Glutamatergic neuron (in vitro differentiated cells): ENCODE data around the gene NECTIN1. TPM values are rescaled to one million over a fixed set of nuclear protein-coding genes. Genes with fewer than 3 reads are reported as not detected.

Source experiments
- DNase-seq: peaks from one replicate; pipeline ENCODE4 v3.0.0; 2022
- H3K27ac Mint-ChIP-seq: one replicate; pipeline ENCODE4 v1.8.0; 2020; ENCODE audit warnings: mild to moderate bottlenecking, mixed read lengths, inconsistent platforms; ENCODE audit not compliant: unreplicated experiment
- H3K27me3 Mint-ChIP-seq: one replicate; pipeline ENCODE4 v1.8.0; 2020; ENCODE audit warnings: mild to moderate bottlenecking, moderate library complexity, mixed read lengths, inconsistent platforms; ENCODE audit not compliant: unreplicated experiment
- H3K36me3 Mint-ChIP-seq: one replicate; pipeline ENCODE4 v1.8.0; 2020; ENCODE audit warnings: mild to moderate bottlenecking, mixed read lengths, inconsistent platforms; ENCODE audit not compliant: unreplicated experiment
- H3K4me1 Mint-ChIP-seq: one replicate; pipeline ENCODE4 v1.8.0; 2020; ENCODE audit warnings: mild to moderate bottlenecking, low read depth, mixed read lengths, inconsistent platforms; ENCODE audit not compliant: unreplicated experiment
- H3K4me3 Mint-ChIP-seq: one replicate; pipeline ENCODE4 v1.8.0; 2020; ENCODE audit warnings: mild to moderate bottlenecking, mixed read lengths, inconsistent platforms; ENCODE audit not compliant: unreplicated experiment
- H3K9me3 Mint-ChIP-seq: one replicate; pipeline ENCODE4 v1.8.0; 2020; ENCODE audit warnings: mild to moderate bottlenecking, moderate library complexity, mixed read lengths, inconsistent platforms; ENCODE audit not compliant: unreplicated experiment
- CTCF ChIP-seq: fragments of 200-600 bp; sonication (generic); IDR thresholded peaks from one replicate; pipeline ENCODE4 v1.5.0; 2021; ENCODE audit not compliant: partially characterized antibody, unreplicated experiment
- total RNA-seq: library from RNA; stranded (reverse); fragmentation: NEBNext Ultra II Directional; extraction: Animal tissue kit (Norgen Biotek cat#: 25700); gene quantifications from one replicate; pipeline ENCODE4 v1.2.1, GENCODE V29; 2021; ENCODE audit not compliant: unreplicated experiment

NECTIN1 gene
- total RNA-seq, 1 donor from 2014 or later: 26.0 TPM

- H3K36me3 Mint-ChIP-seq: no peaks in the 10 kb centered on the region
- peaks cover under 1% of the 10 kb centered on the region for H3K27me3 Mint-ChIP-seq
- no peak for DNase-seq
- H3K9me3 Mint-ChIP-seq: peaks cover 7% of the 10 kb centered on the region
- peaks cover 51% of the 10 kb centered on the region for H3K4me1 Mint-ChIP-seq
- no peak overlapping the region for H3K4me3 Mint-ChIP-seq
- no peak for TF ChIP-seq CTCF
- H3K27ac Mint-ChIP-seq: no peak overlapping the region
Measured at GRCh38 chr11:119713359-119714040, 15.5 kb downstream of the NECTIN1 start.

GRCh38 chr11:119712459-119713358, 16.3 kb downstream of the NECTIN1 start:
- Mint-ChIP-seq H3K9me3 (peaks cover 11% of the 10 kb centered on the region), H3K36me3 (no peaks in the 10 kb centered on the region), H3K4me3 (no peak overlapping the region), H3K4me1 (peaks cover 53% of the 10 kb centered on the region), H3K27ac (no peak overlapping the region), H3K27me3 (peaks cover 3% of the 10 kb centered on the region)
- TF ChIP-seq CTCF: no peak
- no peak for DNase-seq

- no peak for TF ChIP-seq CTCF
- H3K4me1 Mint-ChIP-seq: peaks cover 50% of the 10 kb centered on the region
- peaks cover 14% of the 10 kb centered on the region for H3K9me3 Mint-ChIP-seq
- peaks cover 8% of the 10 kb centered on the region for H3K27me3 Mint-ChIP-seq
- no peaks in the 10 kb centered on the region for H3K36me3 Mint-ChIP-seq
- H3K4me3 Mint-ChIP-seq: no peak overlapping the region
- DNase-seq: no peak
- no peak overlapping the region for H3K27ac Mint-ChIP-seq
Measured at GRCh38 chr11:119712006-119712405, 17.0 kb downstream of the NECTIN1 start.

- Mint-ChIP-seq H3K27ac (no peak overlapping the region), H3K4me1 (peaks cover 46% of the 10 kb centered on the region), H3K36me3 (no peaks in the 10 kb centered on the region), H3K27me3 (peaks cover 8% of the 10 kb centered on the region), H3K4me3 (no peak overlapping the region), H3K9me3 (peaks cover 14% of the 10 kb centered on the region)
- TF ChIP-seq CTCF: no peak
- no peak for DNase-seq
Measured at GRCh38 chr11:119711476-119711875, 17.5 kb downstream of the NECTIN1 start.

- H3K27ac Mint-ChIP-seq: peak overlapping the region; percentile 97
- H3K36me3 Mint-ChIP-seq: peaks cover under 1% of the 10 kb centered on the region
- H3K9me3 Mint-ChIP-seq: peaks cover 14% of the 10 kb centered on the region
- H3K27me3 Mint-ChIP-seq: peaks cover 9% of the 10 kb centered on the region
- H3K4me1 Mint-ChIP-seq: peaks cover 52% of the 10 kb centered on the region
- H3K4me3 Mint-ChIP-seq: peak overlapping the region; percentile 12
- DNase-seq: no peak
- no peak for TF ChIP-seq CTCF
Measured at GRCh38 chr11:119710417-119710816, 18.6 kb downstream of the NECTIN1 start.
